ENCODE data around the gene STMN3.
A peak's percentile ranks its signal among the peaks of the same experiment; 100 is the strongest.
"Not testable (repeated sequence)": the region's sequence is repeated elsewhere in the genome, so short reads cannot be mapped to it uniquely, and the experiment has no call there.

STMN3 gene

DNA sequence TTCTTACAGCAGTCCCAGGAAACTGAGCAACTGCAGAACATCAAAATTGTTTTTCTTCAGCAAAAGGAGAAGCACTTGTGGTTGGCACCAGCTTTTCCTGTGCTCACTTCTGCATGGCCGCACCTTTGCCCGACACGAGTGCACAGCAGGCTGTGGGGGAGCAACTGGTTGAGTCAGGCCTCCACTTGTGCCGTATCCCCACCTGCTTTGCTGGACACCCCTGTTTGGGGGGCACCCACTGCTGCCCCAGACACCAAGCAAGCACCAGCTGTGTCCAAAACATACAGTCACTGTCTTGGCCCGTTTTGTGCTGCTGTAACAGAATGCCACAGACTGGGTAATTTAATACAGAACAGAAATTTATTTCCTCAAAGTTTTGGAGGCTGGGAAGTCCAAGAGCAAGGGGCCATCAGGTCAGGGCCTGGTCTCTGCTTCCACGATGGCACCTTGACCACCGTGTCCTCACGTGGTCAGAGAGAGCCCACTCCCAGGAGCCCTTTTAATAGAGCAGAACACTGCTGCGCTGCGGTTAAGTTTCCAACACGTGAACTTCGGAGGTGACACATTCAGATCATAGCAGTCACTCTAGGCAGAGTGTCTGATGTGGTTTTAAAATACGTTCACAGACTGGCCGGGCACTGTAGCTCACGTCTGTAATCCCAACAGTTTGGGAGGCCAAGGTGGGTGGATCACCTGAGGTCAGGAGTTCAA is 17.6 kb downstream of the STMN3 start:
- DNase-seq, result peak; percentile 45 to 65 (median 62)

- no peak for DNase-seq
These were observed 19.5 kb downstream of the STMN3 start for GRCh38 chr20:63633732-63634131.

DNA sequence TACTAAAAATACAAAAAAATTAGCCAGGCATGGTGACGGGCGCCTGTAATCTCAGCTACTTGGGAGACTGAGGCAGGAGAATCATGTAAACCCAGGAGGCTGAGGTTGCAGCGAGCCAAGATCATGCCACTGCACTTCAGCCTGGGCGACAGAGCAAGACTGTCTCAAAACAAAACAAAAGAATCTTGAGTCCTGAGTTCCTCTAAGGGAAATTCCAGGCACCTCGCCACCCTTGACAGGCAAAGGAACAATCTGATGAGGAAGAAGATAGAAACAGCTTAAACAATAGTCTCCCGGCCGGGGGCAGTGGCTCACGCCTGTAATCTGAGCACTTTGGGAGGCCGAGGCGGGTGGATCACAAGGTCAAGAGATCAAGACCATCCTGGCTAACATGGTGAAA is 21.8 kb downstream of the STMN3 start:
- DNase-seq, result not testable (repeated sequence)

DNA sequence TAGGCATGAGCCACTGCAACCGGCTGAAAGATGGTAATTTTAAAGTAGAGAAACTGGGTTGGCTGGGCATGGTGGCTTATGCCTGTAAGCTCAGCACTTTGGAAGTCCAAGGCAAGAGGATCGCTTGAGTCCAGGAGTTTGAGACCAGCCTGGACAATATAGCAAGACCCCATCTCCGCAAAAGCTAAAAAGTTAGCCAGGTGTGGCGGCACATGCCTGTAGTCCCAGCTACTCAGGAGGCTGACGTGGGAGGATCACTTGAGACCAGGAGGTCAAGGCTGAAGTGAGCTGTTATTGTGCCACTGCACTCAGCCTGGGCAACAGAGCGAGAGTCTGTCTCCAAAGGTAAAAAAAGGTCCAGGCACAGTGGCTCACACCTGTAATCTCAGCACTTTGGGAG is 22.3 kb downstream of the STMN3 start:
- DNase-seq, result not testable (repeated sequence)

- peak; percentile 76 to 83 (median 78) for DNase-seq
These were observed 24.8 kb downstream of the STMN3 start for GRCh38 chr20:63628246-63628975.

DNA sequence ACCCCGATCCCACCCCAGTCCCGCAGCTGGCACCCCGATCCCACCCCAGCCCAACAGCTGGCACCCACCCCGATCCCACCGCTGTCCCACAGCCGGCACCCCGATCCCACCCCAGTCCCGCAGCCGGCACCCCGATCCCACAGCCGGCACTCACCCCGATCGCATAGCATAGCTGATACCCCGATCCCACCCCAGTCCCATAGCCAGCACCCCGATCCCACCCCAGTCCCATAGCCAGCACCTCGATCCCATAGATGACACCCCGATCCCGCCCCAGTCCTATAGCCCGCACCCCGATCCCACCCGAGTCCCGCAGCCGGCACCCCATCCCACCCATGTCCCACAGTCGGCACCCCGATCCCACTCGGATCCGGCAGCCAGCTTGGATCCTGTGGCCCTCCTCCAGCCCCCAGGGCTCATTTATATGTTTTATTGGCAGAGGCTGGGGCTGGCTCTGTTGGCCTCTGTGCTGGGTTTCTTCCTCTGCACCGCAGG is 25.4 kb downstream of the STMN3 start:
- no peak for DNase-seq

DNA sequence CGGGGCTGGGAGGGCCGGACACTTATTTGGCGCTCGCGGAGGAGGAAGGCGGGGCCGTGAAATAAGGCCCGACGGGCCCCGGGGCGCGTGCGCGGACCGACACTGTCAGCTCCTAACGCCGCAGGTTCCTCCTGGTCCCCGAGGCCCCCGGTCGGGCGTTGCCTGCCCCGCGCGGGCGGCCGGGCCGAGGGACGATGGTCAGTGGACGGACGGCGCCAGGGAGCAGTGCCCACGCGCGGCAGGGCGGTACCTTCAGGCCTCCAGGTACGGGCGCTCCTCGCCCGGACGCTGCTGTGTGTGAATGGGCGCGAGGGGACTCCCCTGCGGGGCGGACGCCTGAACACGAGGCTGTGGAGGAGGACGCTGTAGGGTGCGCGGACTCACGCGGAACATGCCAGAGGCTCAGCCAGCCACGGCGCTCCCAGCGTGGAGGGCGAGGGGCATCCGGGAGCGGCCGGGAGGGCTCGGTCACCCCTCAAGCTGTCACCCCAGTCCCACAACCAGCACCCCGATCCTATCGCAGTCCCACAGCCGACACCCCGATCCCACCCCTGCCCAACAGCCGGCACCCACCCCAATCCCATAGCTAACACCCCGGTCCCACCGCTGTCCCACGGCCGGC is 26.0 kb downstream of the STMN3 start:
- peak; percentile 98 to 100 (median 98) for DNase-seq

DNA sequence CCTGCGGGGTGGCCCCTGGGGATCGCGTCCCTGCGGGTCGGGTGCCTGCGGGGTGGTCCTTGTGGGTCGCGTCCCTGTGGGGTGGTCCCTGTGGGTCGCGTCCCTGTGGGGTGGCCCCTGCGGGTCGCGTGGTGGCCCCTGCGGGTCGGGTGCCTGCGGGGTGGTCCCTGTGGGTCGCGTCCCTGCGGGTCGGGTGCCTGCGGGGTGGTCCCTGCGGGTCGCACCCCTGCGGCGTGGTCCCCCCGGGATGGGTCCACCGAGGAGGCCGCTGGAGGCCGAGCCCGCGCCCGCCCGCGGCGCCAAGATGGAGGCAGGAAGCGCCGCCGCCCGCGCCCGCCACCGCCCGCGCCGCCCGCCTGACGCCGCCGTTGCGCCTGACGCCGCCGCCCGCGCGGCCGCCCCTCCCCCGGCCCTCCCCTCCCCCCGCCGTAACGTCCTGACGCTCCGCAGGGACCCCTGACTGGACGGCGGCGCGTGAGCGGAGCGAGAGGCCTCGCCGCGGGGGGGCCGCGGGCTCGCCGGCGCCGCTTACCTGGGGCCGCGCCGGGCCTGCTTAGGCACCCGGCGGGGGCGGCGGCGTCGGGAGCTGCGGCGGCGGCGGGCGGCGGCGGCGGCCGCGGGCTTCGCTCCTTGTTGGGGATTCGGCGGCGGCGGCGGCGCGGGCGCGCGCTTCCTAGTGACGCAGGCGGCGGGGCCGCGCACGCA is 26.6 kb downstream of the STMN3 start, which contains the start of gene GMEB2:
GMEB2 (minus strand) TSS at position 678 of the 705 bp plus-strand sequence. CDS start 7,704 bp downstream, outside the sequence.
- peak in 3 of 4 experiments; percentile 82 to 94 (median 93) for DNase-seq

- DNase-seq, result peak; percentile 13 to 37 (median 27)
These were observed 27.3 kb downstream of the STMN3 start for GRCh38 chr20:63625771-63626423.

DNA sequence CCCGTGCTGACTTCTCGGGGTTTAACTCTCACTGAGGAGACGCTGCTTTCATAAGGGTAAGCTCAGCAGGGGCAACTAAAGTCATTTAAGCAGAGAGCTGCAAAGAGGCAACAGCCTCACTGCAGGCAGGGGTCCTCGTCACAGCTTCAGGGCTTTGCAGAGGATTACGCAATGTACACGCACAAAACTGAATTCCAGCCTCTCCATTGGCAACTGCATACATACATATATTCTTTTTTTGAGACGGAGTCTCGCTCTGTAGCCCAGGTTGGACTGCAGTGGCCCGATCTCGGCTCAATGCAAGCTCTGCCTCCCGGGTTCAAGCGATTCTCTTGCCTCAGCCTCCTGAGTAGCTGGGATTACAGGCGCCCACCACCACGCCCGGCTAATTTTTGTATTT is 28.7 kb downstream of the STMN3 start:
- peak in 1 of 4 experiments; percentile 20 for DNase-seq

DNA sequence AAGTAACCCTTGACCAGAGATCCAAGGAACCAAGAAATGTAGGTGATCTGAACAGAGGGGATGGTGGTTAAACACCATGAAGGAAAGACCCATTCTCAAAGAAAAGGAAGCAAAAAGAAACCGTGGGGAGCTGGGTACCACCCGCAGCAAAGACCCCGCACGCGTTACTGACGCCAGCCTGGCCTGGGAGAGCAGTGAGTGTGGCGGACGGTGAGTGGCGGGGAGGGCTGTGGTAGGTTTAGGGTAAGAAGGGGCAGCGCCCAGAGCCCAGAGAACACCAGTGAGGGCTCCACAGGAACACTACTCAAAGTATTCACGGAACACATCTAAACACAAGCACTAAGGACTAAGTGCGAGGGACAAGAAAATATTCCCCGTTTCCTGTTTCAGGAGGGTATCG is 30.5 kb downstream of the STMN3 start:
- no peak for DNase-seq

DNA sequence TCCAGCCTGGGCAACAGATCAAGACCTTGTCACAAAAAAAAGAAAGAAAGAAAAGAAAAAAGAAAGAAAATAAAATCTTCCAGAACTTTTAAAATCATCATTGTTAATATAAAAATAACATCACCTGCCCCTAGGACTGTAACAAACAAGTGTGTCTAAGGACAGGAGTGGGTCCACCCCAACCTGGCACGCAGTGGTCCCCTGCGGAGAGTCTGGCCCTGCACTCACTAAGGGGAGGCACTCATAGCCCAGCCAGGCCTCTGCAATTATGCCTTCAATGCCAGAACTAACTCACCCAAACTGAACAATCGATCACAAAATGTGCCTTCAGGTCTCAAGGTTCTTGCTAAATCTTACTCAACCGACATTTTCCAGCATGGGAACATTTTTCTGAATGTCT is 31.1 kb downstream of the STMN3 start:
- DNase-seq, result no peak

- DNase-seq, result no peak
These were observed 32.2 kb downstream of the STMN3 start for GRCh38 chr20:63620991-63621390.

DNA sequence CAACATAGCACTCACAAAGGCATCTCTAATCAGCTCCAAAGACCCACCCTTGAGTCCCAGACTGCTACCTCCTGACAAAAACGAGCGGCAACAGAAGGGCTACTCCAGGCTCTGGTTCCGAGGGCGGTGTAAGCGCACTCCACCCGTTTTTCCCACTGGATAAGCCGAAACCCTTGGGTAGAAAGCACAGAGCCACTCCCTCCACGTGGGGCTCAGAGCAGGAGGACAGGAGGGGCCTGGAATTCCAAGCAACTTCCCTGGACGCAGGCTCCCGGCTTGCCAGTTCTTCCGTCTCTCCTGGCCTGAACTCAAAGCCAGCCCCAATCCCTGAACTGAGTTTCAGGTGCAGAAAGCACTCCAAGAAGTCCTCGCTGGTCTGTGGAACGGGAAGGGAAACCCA is 33.7 kb downstream of the STMN3 start:
- no peak for DNase-seq

DNA sequence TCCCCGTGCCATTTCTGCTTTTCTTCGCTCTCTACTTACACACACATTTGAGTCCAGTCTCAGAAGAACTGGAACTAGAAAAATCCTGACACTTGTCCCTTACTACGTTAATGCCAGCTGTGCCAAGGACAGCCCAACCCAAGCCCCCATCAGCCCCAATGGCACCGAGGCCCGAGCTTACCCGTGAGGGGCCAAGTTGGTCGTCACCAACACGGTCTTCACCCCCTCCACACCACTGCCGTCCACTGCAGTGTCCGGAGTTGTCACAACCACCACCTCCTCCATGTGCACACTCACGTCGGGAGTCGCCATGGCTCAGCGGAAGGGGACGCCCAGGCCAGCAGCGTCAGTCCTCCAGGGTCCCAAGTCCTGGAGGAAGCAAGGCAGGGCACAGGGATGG is 34.1 kb downstream of the STMN3 start:
- DNase-seq, result no peak

DNA sequence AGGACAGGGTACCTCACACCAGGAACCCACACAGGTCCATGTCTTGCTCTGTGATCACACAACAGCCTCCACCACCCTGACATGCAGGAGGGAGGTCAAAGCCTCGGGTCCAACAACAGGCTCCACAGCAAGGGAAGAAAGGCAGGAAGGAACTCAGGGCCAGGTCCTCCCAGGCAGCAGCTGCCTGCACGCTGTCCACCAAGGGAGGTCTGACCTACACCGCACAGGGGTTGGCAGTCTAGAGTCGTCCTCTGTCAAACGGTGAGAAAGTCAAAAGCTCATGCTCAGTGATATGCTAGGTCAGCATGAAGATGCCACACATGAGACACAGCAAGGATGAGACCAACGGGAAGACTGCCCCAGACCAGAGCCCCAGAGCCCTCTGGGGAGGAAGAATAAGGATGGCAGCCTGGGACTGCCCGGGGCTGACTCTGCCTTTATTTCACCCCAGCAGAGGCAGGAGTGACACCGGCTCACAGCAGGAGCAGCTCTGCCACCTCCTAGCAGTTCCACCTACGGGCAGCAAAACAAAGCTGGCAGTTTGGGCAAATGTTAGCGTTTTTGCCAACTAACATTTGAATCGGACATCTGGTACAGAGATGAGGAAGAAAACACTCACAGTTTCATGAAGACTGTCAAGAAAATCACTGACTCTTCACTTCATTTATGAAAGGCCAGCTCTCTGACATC is 34.8 kb downstream of the STMN3 start:
- DNase-seq, result no peak

DNA sequence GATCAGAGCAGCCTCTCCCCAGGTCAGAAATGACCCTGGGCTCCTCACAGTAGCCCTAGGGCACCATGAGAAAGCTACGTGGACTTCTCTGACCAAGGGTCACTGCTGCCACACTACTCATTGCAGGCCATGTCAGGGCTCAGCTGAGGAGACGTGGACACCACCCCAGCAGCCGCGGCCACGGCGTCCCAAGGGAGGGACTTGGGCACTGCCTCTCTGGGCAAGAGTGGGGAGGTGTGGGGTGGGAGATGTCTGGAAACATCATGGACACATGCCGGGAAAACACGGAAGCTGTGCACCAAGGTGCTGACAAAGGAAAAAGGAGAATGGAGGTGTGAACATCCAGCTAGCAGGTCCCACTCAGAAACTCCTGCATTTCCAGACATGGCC is 35.4 kb downstream of the STMN3 start:
- DNase-seq, result no peak

DNA sequence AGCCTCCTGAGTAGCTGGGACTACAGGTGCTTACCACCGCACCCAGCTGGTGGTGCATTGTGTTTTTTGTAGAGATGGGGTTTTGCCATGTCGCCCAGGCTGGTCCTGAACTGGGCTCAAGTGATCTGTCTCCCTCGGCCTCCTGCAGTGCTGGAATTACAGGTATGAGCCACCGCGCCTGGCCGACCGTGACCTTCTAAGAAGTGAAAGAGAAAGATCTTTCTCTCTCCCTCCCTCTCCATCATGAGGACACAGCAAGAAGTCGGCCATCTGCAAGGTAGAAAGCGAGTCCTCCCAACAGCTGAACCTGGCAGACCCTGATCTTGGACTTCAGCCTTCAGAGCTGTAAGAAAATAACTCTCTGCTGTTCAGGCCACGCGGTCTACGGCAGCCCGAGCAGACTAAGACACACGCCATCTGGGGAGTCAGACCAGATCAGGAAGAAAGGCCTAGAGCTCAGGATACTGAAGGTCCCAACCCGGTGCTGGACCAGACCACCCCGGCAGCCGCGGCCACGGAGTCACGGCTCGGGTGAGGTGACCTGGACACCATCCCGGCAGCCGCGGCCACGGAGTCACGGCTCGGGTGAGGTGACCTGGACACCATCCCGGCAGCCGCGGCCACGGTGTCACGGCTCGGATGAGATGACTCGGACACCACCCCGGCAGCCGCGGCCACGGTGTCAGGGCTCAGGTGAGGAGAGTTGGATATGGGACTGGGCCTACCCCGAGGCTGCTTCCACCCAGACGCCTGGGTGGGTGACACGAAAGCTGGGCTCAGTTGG is 35.9 kb downstream of the STMN3 start:
- DNase-seq, result no peak

DNA sequence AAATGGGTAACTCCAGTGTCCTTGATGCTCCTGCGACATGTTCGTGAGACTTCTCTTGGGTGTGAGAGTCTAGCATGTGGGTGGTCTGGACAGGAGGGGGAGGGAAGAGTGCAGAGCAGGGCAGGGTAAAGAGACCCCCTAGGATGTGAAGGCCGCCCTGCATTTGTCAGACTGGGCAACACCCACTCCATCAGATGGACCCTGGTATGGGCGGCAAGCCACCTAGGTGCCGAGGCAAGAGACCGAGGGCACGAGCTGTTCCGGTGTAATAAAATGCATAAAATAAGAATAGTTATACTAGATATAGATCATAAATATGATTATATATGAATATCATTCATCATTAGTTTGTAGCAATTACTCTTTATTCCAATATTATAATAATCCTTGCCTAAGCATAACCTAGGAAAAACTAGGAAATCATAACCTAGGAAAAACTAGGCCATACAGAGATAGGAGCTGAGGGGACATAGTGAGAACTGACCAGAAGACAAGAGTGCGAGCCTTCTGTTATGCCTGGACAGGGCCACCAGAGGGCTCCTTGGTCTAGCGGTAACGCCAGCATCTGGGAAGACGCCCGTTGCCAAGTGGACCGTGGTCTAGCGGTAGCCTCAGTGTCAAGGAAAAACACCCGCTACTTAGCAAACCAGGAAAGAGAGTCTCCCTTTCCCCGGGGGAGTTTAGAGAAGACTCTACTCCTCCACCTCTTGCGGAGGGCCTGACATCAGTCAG is 39.2 kb downstream of the STMN3 start:
- DNase-seq, result not testable (repeated sequence)

Measured in suppressor macrophage (primary cell).